ENCODE data around the gene CLNS1A.

- TF ChIP-seq POLR2A (IDR thresholded peaks at IDR 0.05; ENCODE audit: low read length) (no peak), GATA1 (IDR thresholded peaks at IDR 0.05; ENCODE audit: low read depth, low read length) (no peak)
Observed at GRCh38 chr11:77568916-77569675, 68.5 kb downstream of the CLNS1A start.
